CD8-positive, alpha-beta memory T cell (primary cell): ENCODE results near the gene CDHR3. TPM values are rescaled to one million over a fixed set of nuclear protein-coding genes. Genes with fewer than 3 reads are reported as not detected.

ENCODE experiments used
- CTCF ChIA-PET: fragments of 350-600 bp; sonication (Branson Sonifier 250); formaldehyde crosslinking; loops from one replicate; lab custom pipeline; 2021; ENCODE audit warnings: antibody characterized with exemption; lab: Charles Lee
- POLR2A ChIA-PET: fragments of 350-600 bp; sonication (Branson Sonifier 250); formaldehyde crosslinking; loops from one replicate; lab custom pipeline; 2021; ENCODE audit warnings: antibody characterized with exemption; lab: Charles Lee
- DNase-seq, 5 donors: peaks; one replicate each; pipeline versions ENCODE4 v3.0.0 to v3.0.0-alpha.2; 2020 to 2022; ENCODE audit warnings: mixed read lengths in 1 of 5
- H3K27ac ChIP-seq: one replicate; pipeline ENCODE4 v1.7.0; 2013; ENCODE audit warnings: low read depth, mild to moderate bottlenecking, low read length, moderate library complexity
- H3K27me3 ChIP-seq: 2 replicates; pipeline ENCODE4 v1.7.0; 2013; ENCODE audit warnings: low read length, mild to moderate bottlenecking; ENCODE audit not compliant: insufficient read depth, poor library complexity, severe bottlenecking
- H3K36me3 ChIP-seq: 2 replicates; pipeline ENCODE4 v1.7.0; 2013; ENCODE audit warnings: mild to moderate bottlenecking, low read length, moderate library complexity; ENCODE audit not compliant: insufficient read depth
- H3K4me1 ChIP-seq: 2 replicates; pipeline ENCODE4 v1.7.0; 2013; ENCODE audit warnings: mild to moderate bottlenecking, low read length, moderate library complexity; ENCODE audit not compliant: insufficient read depth
- H3K4me3 ChIP-seq: 2 replicates; pipeline ENCODE4 v1.7.0; 2013; ENCODE audit warnings: mild to moderate bottlenecking, low read length
- H3K9me3 ChIP-seq: 2 replicates; pipeline ENCODE4 v1.7.0; 2013; ENCODE audit warnings: mild to moderate bottlenecking, low read length
- H3K27ac Mint-ChIP-seq, 8 donors: one replicate each; pipeline ENCODE4 v1.8.0; 2020 to 2021; ENCODE audit warnings: mixed read lengths in 8 of 8, mild to moderate bottlenecking in 6 of 8, inconsistent platforms in 3 of 8, moderate library complexity in 3 of 8
- H3K27me3 Mint-ChIP-seq, 2 donors: one replicate each; pipeline ENCODE4 v1.8.0; 2020 to 2021; ENCODE audit warnings: mixed read lengths in 2 of 2, mild to moderate bottlenecking in 1 of 2, moderate library complexity in 1 of 2
- H3K36me3 Mint-ChIP-seq, 3 donors: one replicate each; pipeline ENCODE4 v1.8.0; 2020 to 2021; ENCODE audit warnings: mixed read lengths in 3 of 3, inconsistent platforms in 1 of 3, mild to moderate bottlenecking in 1 of 3
- H3K4me1 Mint-ChIP-seq, 3 donors: one replicate each; pipeline ENCODE4 v1.8.0; 2020 to 2021; ENCODE audit warnings: mixed read lengths in 3 of 3, inconsistent platforms in 1 of 3, mild to moderate bottlenecking in 1 of 3
- H3K4me3 Mint-ChIP-seq, 7 donors: one replicate each; pipeline ENCODE4 v1.8.0; 2020 to 2021; ENCODE audit warnings: mixed read lengths in 7 of 7, mild to moderate bottlenecking in 6 of 7, moderate library complexity in 4 of 7, inconsistent platforms in 2 of 7
- H3K9me3 Mint-ChIP-seq, 5 donors: one replicate each; pipeline ENCODE4 v1.8.0; 2020 to 2022; ENCODE audit warnings: mixed read lengths in 5 of 5, mild to moderate bottlenecking in 3 of 5, moderate library complexity in 2 of 5, inconsistent platforms in 1 of 5
- polyA plus RNA-seq: library from polyadenylated mRNA; unstranded; fragments of 300-500 nt; fragmentation: Illumina TruSeq; gene quantifications from one replicate; pipeline ENCODE4 v1.2.3, GENCODE V29; 2021
- total RNA-seq, 2 experiments: library from RNA; stranded (reverse); gene quantifications; one replicate each; pipeline ENCODE4 v1.2.3, GENCODE V29; 2021

The CDHR3 gene
- total and polyA plus RNA-seq, 3 experiments from 2014 or later: 0.55 to 1.7 (median 1.4) TPM

GRCh38 chr7:106033735-106034134 lies 70.7 kb downstream of the CDHR3 start:
- Histone ChIP-seq H3K9me3 (no peaks in the 10 kb centered on the region), H3K27ac (no peak overlapping the region), H3K4me3 (no peak overlapping the region), H3K36me3 (no peaks in the 10 kb centered on the region), H3K27me3 (no peaks in the 10 kb centered on the region), H3K4me1 (peaks cover 12% of the 10 kb centered on the region)
- peaks cover 0 to 6% (median 0%) of the 10 kb centered on the region in 3 donors for H3K4me1 Mint-ChIP-seq
- ChIA-PET POLR2A (no interaction called here), CTCF (interaction anchor here (0.7 to 2.3 kb wide), 5 partner anchors 9 to 273 kb away, joined by 3 to 7 read pairs (median 4); no protein-coding TSS in a partner anchor)
- H3K27me3 Mint-ChIP-seq: peaks cover 0 to 2% of the 10 kb centered on the region in 2 donors
- H3K27ac Mint-ChIP-seq: no peak overlapping the region
- H3K36me3 Mint-ChIP-seq: no peaks in the 10 kb centered on the region
- no peak for DNase-seq
- H3K4me3 Mint-ChIP-seq: no peak overlapping the region
- H3K9me3 Mint-ChIP-seq: no peaks in the 10 kb centered on the region

GRCh38 chr7:106034383-106034782 lies 71.3 kb downstream of the CDHR3 start:
- Histone ChIP-seq H3K4me3 (no peak overlapping the region), H3K4me1 (peaks cover 12% of the 10 kb centered on the region), H3K9me3 (no peaks in the 10 kb centered on the region), H3K36me3 (no peaks in the 10 kb centered on the region), H3K27me3 (no peaks in the 10 kb centered on the region), H3K27ac (no peak overlapping the region)
- no peaks in the 10 kb centered on the region for H3K36me3 Mint-ChIP-seq
- H3K27ac Mint-ChIP-seq: peak overlapping the region in 1 of 8 donors; percentile 68
- peaks cover 0 to 2% of the 10 kb centered on the region in 2 donors for H3K27me3 Mint-ChIP-seq
- ChIA-PET POLR2A (no interaction called here), CTCF (interaction anchor here (0.7 to 2.3 kb wide), 5 partner anchors 8 to 274 kb away, joined by 3 to 7 read pairs (median 4); no protein-coding TSS in a partner anchor)
- H3K4me3 Mint-ChIP-seq: no peak overlapping the region
- H3K4me1 Mint-ChIP-seq: peaks cover 0 to 3% (median 0%) of the 10 kb centered on the region in 3 donors
- no peaks in the 10 kb centered on the region for H3K9me3 Mint-ChIP-seq
- no peak for DNase-seq

GRCh38 chr7:106035568-106035967 lies 72.5 kb downstream of the CDHR3 start:
- Mint-ChIP-seq H3K36me3 (no peaks in the 10 kb centered on the region), H3K9me3 (no peaks in the 10 kb centered on the region), H3K4me1 (peaks cover 0 to 8% (median 5%) of the 10 kb centered on the region in 3 donors), H3K4me3 (no peak overlapping the region), H3K27me3 (peaks cover 0 to 2% of the 10 kb centered on the region in 2 donors), H3K27ac (no peak overlapping the region)
- DNase-seq: no peak
- Histone ChIP-seq H3K9me3 (no peaks in the 10 kb centered on the region), H3K4me3 (no peak overlapping the region), H3K4me1 (peaks cover 16% of the 10 kb centered on the region), H3K36me3 (no peaks in the 10 kb centered on the region), H3K27ac (no peak overlapping the region), H3K27me3 (no peaks in the 10 kb centered on the region)
- ChIA-PET CTCF (interaction anchor here (0.6 to 9.5 kb wide), 2 partner anchors 272 to 1074 kb away, joined by 3 to 113 read pairs; no protein-coding TSS in a partner anchor), POLR2A (no interaction called here)

- no peaks in the 10 kb centered on the region for H3K36me3 ChIP-seq
- Mint-ChIP-seq H3K36me3 (no peaks in the 10 kb centered on the region), H3K27me3 (peaks cover 0 to 2% of the 10 kb centered on the region in 2 donors), H3K4me1 (peaks cover 2 to 13% (median 9%) of the 10 kb centered on the region in 3 donors), H3K27ac (peak overlapping the region in 1 of 8 donors; percentile 17), H3K9me3 (no peaks in the 10 kb centered on the region), H3K4me3 (no peak overlapping the region)
- H3K4me3 ChIP-seq: no peak overlapping the region
- DNase-seq: no peak
- H3K27ac ChIP-seq: no peak overlapping the region
- H3K4me1 ChIP-seq: peaks cover 16% of the 10 kb centered on the region
- ChIA-PET POLR2A (no interaction called here), CTCF (interaction anchor here (0.6 to 9.5 kb wide), 5 partner anchors 12 to 1074 kb away, joined by 3 to 113 read pairs (median 3); no protein-coding TSS in a partner anchor)
- no peaks in the 10 kb centered on the region for H3K9me3 ChIP-seq
- H3K27me3 ChIP-seq: no peaks in the 10 kb centered on the region
Measured at GRCh38 chr7:106036004-106036403, 72.9 kb downstream of the CDHR3 start.

GRCh38 chr7:106037489-106038176 lies 74.6 kb downstream of the CDHR3 start:
- Histone ChIP-seq H3K9me3 (no peaks in the 10 kb centered on the region), H3K27me3 (no peaks in the 10 kb centered on the region), H3K36me3 (no peaks in the 10 kb centered on the region), H3K27ac (no peak overlapping the region), H3K4me3 (no peak overlapping the region), H3K4me1 (peaks cover 26% of the 10 kb centered on the region)
- CTCF ChIA-PET: interaction anchor here (0.6 to 9.5 kb wide), 6 partner anchors 10 to 400 kb away, joined by 3 to 113 read pairs (median 4); no protein-coding TSS in a partner anchor
- Mint-ChIP-seq H3K4me3 (no peak overlapping the region), H3K4me1 (peaks cover 11 to 27% (median 26%) of the 10 kb centered on the region in 3 donors), H3K36me3 (no peaks in the 10 kb centered on the region), H3K27me3 (peaks cover 2 to 4% of the 10 kb centered on the region in 2 donors), H3K9me3 (no peaks in the 10 kb centered on the region), H3K27ac (no peak overlapping the region)
- no peak for DNase-seq
- POLR2A ChIA-PET: interaction anchor here (0.5 to 0.9 kb wide), 3 partner anchors 10 to 37 kb away, joined by 3 to 5 read pairs (median 4); no protein-coding TSS in a partner anchor

- Mint-ChIP-seq H3K27ac (peak overlapping the region in 2 of 8 donors; percentile 24 to 59), H3K9me3 (no peaks in the 10 kb centered on the region), H3K36me3 (no peaks in the 10 kb centered on the region), H3K4me3 (no peak overlapping the region), H3K4me1 (peaks cover 15 to 31% (median 30%) of the 10 kb centered on the region in 3 donors), H3K27me3 (peaks cover 2 to 6% of the 10 kb centered on the region in 2 donors)
- ChIA-PET CTCF (interaction anchor here (1.0 to 9.5 kb wide), 2 partner anchors 10 to 275 kb away, joined by 4 to 113 read pairs; no protein-coding TSS in a partner anchor), POLR2A (interaction anchor here (0.9 kb wide), 1 partner anchor 10 kb away, joined by 3 read pairs; no protein-coding TSS in a partner anchor)
- Histone ChIP-seq H3K9me3 (no peaks in the 10 kb centered on the region), H3K4me1 (peaks cover 30% of the 10 kb centered on the region), H3K27me3 (no peaks in the 10 kb centered on the region), H3K36me3 (no peaks in the 10 kb centered on the region), H3K4me3 (no peak overlapping the region), H3K27ac (no peak overlapping the region)
- DNase-seq: no peak
Measured at GRCh38 chr7:106038289-106038688, 75.2 kb downstream of the CDHR3 start.

- H3K36me3 ChIP-seq: no peaks in the 10 kb centered on the region
- Mint-ChIP-seq H3K9me3 (no peaks in the 10 kb centered on the region), H3K27me3 (peaks cover 0 to 6% of the 10 kb centered on the region in 2 donors), H3K4me1 (peaks cover 15 to 31% (median 30%) of the 10 kb centered on the region in 3 donors), H3K4me3 (no peak overlapping the region), H3K27ac (no peak overlapping the region), H3K36me3 (no peaks in the 10 kb centered on the region)
- no peaks in the 10 kb centered on the region for H3K9me3 ChIP-seq
- ChIA-PET CTCF (interaction anchor here (1.6 to 9.5 kb wide), 2 partner anchors 10 to 276 kb away, joined by 4 to 113 read pairs; no protein-coding TSS in a partner anchor), POLR2A (no interaction called here)
- peaks cover 30% of the 10 kb centered on the region for H3K4me1 ChIP-seq
- H3K27ac ChIP-seq: no peak overlapping the region
- no peak overlapping the region for H3K4me3 ChIP-seq
- no peak for DNase-seq
- H3K27me3 ChIP-seq: no peaks in the 10 kb centered on the region
Measured at GRCh38 chr7:106038916-106039315, 75.9 kb downstream of the CDHR3 start.
